ENCODE data around the gene MKKS. TPM values are rescaled to one million over a fixed set of nuclear protein-coding genes. Genes with fewer than 3 reads are reported as not detected.
"Not testable (repeated sequence)": the region's sequence is repeated elsewhere in the genome, so short reads cannot be mapped to it uniquely, and the experiment has no call there.

MKKS gene
- total and polyA plus RNA-seq, 7 experiments from 2014 or later = 4.5 to 38.6 (median 15.5) TPM

DNA sequence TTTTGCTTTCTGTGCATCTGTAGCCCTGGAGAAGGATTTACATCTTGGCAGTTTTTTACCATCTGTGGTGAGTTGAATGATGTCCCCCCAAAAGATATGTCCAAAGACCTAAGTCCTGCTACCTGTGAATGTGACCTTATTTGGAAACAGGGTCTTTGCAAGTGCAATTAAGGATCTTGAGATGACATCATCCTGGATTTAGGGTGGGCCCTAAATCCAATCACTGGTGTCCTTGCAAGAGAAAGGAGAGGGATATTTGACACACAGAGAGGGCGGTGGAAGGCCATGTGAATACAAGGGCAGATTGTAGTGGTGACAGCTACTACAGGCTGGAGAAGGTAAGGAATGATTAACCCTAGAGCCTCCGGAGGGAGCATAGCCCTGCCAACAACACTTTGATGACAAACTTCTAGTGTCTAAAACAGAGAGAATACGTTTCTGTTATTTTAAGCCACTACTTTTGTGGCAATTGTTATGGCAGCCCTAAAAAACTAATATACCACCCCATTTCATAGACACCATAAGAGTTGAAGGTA lies 35.1 kb downstream of the MKKS start:
- H3K4me1 ChIP-seq (ENCODE audit: control insufficient read depth in 2 of 2, insufficient read depth in 2 of 2, low read length in 2 of 2) = no peaks in the 10 kb centered on the region
- Mint-ChIP-seq H3K27ac (no peak overlapping the region), H3K9me3 (peaks cover 0 to 2% (median 0%) of the 10 kb centered on the region in 11 donors), H3K4me3 (no peak overlapping the region), H3K27me3 (no peaks in the 10 kb centered on the region), H3K36me3 (peaks cover 0 to 1% (median under 1%) of the 10 kb centered on the region in 5 donors), H3K4me1 (peaks cover 0 to 4% (median 0%) of the 10 kb centered on the region in 7 donors)
- ChIA-PET POLR2A (no interaction called here), CTCF (no interaction called here)
- no peaks in the 10 kb centered on the region for H3K36me3 ChIP-seq (ENCODE audit: control insufficient read depth in 2 of 3, insufficient read depth in 3 of 3, low read length in 3 of 3)
- DNase-seq = no peak
- intact Hi-C loops (cut with micrococcal nuclease) = no loop called here
- no peak overlapping the region for H3K4me3 ChIP-seq (ENCODE audit: low read length)
- no peak for ATAC-seq
- no peaks in the 10 kb centered on the region for H3K9me3 ChIP-seq (ENCODE audit: control insufficient read depth in 2 of 3, low read length in 3 of 3)
- H3K27me3 ChIP-seq (ENCODE audit: control insufficient read depth in 2 of 2, insufficient read depth in 2 of 2, low read length in 2 of 2) = no peaks in the 10 kb centered on the region
- H3K27ac ChIP-seq (ENCODE audit: low read depth, low read length) = no peak overlapping the region

DNA sequence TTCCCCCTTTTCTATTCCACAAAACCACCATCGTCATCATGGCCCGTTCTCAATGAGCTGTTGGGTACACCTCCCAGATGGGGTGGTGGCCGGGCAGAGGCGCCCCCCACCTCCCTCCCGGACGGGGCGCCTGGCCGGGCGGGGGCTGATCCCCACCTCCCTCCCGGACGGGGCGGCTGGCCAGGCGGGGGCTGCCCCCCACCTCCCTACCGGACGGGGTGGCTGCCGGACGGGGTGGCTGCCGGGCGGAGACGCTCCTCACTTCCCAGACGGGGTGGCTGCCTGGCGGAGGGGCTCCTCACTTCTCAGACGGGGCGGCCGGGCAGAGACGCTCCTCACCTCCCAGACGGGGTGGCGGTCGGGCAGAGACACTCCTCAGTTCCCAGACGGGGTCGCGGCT lies 39.3 kb downstream of the MKKS start:
- ATAC-seq; CTCF ChIA-PET; H3K4me3 ChIP-seq (ENCODE audit: low read length); H3K27me3 ChIP-seq (ENCODE audit: control insufficient read depth in 2 of 2, insufficient read depth in 2 of 2, low read length in 2 of 2); DNase-seq; H3K27ac ChIP-seq (ENCODE audit: low read depth, low read length); POLR2A ChIA-PET; H3K27me3 Mint-ChIP-seq; intact Hi-C loops (cut with micrococcal nuclease); H3K27ac Mint-ChIP-seq; H3K9me3 Mint-ChIP-seq; H3K4me1 ChIP-seq (ENCODE audit: control insufficient read depth in 2 of 2, insufficient read depth in 2 of 2, low read length in 2 of 2); H3K36me3 Mint-ChIP-seq; H3K9me3 ChIP-seq (ENCODE audit: control insufficient read depth in 2 of 3, low read length in 3 of 3); H3K36me3 ChIP-seq (ENCODE audit: control insufficient read depth in 2 of 3, insufficient read depth in 3 of 3, low read length in 3 of 3); H3K4me3 Mint-ChIP-seq; H3K4me1 Mint-ChIP-seq: not testable (repeated sequence)

DNA sequence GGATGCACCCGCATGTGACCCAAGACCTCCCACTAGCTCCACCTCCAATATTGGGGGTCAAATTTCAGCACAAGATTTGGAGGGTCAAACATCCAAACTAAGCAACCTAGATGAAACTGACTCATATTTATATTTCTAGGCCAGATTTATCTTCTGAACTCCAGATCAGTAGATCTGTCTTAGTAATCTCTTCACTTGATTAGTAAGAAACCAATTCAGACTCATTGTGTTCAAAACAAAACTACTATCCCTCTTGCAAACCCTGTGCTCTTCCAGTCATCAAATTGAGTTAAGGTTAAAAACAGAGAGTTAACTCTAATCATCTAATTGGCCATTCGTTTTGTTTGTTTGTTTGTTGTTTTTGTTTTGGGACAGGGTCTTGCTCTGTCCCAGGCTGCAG lies 43.3 kb downstream of the MKKS start:
- Histone ChIP-seq H3K4me1 (ENCODE audit: control insufficient read depth in 2 of 2, insufficient read depth in 2 of 2, low read length in 2 of 2) (no peaks in the 10 kb centered on the region), H3K27me3 (ENCODE audit: control insufficient read depth in 2 of 2, insufficient read depth in 2 of 2, low read length in 2 of 2) (no peaks in the 10 kb centered on the region), H3K4me3 (ENCODE audit: low read length) (no peak overlapping the region), H3K36me3 (ENCODE audit: control insufficient read depth in 2 of 3, insufficient read depth in 3 of 3, low read length in 3 of 3) (no peaks in the 10 kb centered on the region), H3K27ac (ENCODE audit: low read depth, low read length) (no peak overlapping the region), H3K9me3 (ENCODE audit: control insufficient read depth in 2 of 3, low read length in 3 of 3) (no peaks in the 10 kb centered on the region)
- DNase-seq = no peak
- Mint-ChIP-seq H3K4me1 (no peaks in the 10 kb centered on the region), H3K4me3 (no peak overlapping the region), H3K36me3 (peaks cover 0 to 4% (median 0%) of the 10 kb centered on the region in 5 donors), H3K9me3 (peaks cover 0 to 4% (median 0%) of the 10 kb centered on the region in 11 donors), H3K27me3 (peaks cover 0 to 7% (median 0%) of the 10 kb centered on the region in 5 donors), H3K27ac (no peak overlapping the region)
- ChIA-PET POLR2A (no interaction called here), CTCF (no interaction called here)
- intact Hi-C loops (cut with micrococcal nuclease) = no loop called here
- ATAC-seq = no peak

DNA sequence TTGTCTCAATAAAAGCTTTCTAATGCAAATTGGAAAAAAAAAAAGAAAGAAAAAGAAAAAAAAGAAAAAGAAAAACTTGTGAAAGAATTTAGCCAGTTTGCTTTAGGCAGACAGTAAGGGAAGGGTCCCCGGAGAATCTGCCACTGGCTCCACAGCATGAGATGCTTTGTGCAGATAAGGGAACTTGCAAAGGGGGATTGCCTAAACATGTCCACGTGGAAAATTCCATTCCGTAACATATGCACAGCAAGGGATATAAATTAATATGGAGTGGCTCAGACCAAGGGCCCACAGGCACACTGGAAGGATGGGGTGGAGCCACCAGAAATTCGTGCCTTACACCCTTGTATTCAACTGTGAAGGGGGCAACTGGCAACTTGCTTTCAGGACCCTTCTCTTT lies 45.4 kb downstream of the MKKS start:
- Mint-ChIP-seq H3K27ac (no peak overlapping the region), H3K9me3 (peaks cover 0 to 3% (median 0%) of the 10 kb centered on the region in 11 donors), H3K36me3 (peaks cover 0 to 4% (median 0%) of the 10 kb centered on the region in 5 donors), H3K4me3 (no peak overlapping the region), H3K27me3 (peaks cover 0 to 7% (median 0%) of the 10 kb centered on the region in 5 donors), H3K4me1 (no peaks in the 10 kb centered on the region)
- Histone ChIP-seq H3K4me1 (ENCODE audit: control insufficient read depth in 2 of 2, insufficient read depth in 2 of 2, low read length in 2 of 2) (no peaks in the 10 kb centered on the region), H3K9me3 (ENCODE audit: control insufficient read depth in 2 of 3, low read length in 3 of 3) (no peaks in the 10 kb centered on the region), H3K27me3 (ENCODE audit: control insufficient read depth in 2 of 2, insufficient read depth in 2 of 2, low read length in 2 of 2) (no peaks in the 10 kb centered on the region), H3K36me3 (ENCODE audit: control insufficient read depth in 2 of 3, insufficient read depth in 3 of 3, low read length in 3 of 3) (no peaks in the 10 kb centered on the region), H3K4me3 (ENCODE audit: low read length) (no peak overlapping the region), H3K27ac (ENCODE audit: low read depth, low read length) (no peak overlapping the region)
- ChIA-PET CTCF (interaction anchor here (0.7 kb wide), 1 partner anchor 12 kb away, joined by 3 read pairs; no protein-coding TSS in a partner anchor), POLR2A (no interaction called here)
- DNase-seq = no peak
- no peak for ATAC-seq
- intact Hi-C loops (cut with micrococcal nuclease) = no loop called here

DNA sequence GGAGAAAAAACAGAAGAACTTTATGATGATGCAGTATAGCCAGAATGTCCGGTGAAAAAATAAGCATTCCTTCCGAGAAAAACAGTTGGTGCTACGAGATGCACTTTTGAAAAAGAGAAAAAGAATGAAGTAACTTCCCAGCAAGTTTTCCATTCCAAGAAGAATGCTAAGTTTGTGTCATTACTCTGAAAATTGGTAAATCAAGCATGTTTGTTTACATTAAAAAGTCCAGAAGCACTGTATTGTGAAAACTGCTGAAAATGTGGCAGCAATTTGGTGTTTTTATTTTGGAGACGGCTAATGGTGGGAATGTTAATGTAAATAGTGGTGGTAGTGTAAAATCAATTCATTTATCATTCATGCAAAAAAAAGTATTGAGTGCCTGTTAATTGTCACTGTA lies 46.3 kb downstream of the MKKS start:
- Histone ChIP-seq H3K9me3 (ENCODE audit: control insufficient read depth in 2 of 3, low read length in 3 of 3) (no peaks in the 10 kb centered on the region), H3K27me3 (ENCODE audit: control insufficient read depth in 2 of 2, insufficient read depth in 2 of 2, low read length in 2 of 2) (no peaks in the 10 kb centered on the region), H3K36me3 (ENCODE audit: control insufficient read depth in 2 of 3, insufficient read depth in 3 of 3, low read length in 3 of 3) (no peaks in the 10 kb centered on the region), H3K4me3 (ENCODE audit: low read length) (no peak overlapping the region), H3K4me1 (ENCODE audit: control insufficient read depth in 2 of 2, insufficient read depth in 2 of 2, low read length in 2 of 2) (no peaks in the 10 kb centered on the region), H3K27ac (ENCODE audit: low read depth, low read length) (no peak overlapping the region)
- intact Hi-C loops (cut with micrococcal nuclease) = no loop called here
- H3K27me3 Mint-ChIP-seq = peaks cover 5 to 9% (median 7%) of the 10 kb centered on the region in 5 donors
- H3K27ac Mint-ChIP-seq = no peak overlapping the region
- peaks cover 0 to 3% (median 0%) of the 10 kb centered on the region in 11 donors for H3K9me3 Mint-ChIP-seq
- no peak overlapping the region for H3K4me3 Mint-ChIP-seq
- H3K4me1 Mint-ChIP-seq = no peaks in the 10 kb centered on the region
- H3K36me3 Mint-ChIP-seq = peaks cover 0 to 4% (median 0%) of the 10 kb centered on the region in 5 donors
- DNase-seq = no peak
- ChIA-PET POLR2A (no interaction called here), CTCF (no interaction called here)
- no peak for ATAC-seq

DNA sequence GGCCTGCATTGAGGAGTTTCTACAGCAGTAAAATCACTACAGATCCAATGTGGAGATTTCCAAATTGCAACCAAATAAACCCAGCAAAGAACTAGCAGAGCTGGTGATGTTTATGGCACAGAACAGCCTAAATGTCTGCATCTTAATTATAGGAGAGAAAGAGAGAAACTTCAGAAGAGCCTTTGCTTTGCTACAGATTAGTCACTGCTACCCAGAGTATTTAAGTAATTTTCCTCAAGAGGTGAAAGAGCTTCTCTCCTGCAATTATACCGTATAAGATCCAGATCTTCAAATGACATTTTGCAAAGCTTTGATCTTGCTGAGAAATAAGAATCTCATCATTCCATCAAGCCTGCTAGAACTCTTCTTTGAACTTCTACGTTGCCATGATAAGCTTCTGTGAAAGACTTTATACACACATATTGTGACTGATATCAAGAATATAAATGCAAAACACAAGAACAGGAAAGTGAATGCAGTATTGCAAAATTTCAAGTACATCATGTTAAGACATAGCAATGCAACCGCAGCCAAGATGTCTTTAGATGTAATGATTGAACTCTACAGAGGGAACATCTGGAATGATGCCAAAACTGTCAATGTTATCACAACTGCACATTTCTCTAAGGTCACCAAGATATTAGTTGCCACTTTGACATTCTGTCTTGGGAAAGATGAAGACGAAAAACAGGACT lies 48.0 kb downstream of the MKKS start:
- Mint-ChIP-seq H3K4me1 (no peaks in the 10 kb centered on the region), H3K4me3 (no peak overlapping the region), H3K9me3 (peaks cover 0 to 3% (median 0%) of the 10 kb centered on the region in 11 donors), H3K27me3 (peaks cover 5 to 9% (median 7%) of the 10 kb centered on the region in 5 donors), H3K36me3 (no peaks in the 10 kb centered on the region), H3K27ac (no peak overlapping the region)
- Histone ChIP-seq H3K4me3 (ENCODE audit: low read length) (no peak overlapping the region), H3K27ac (ENCODE audit: low read depth, low read length) (no peak overlapping the region), H3K36me3 (ENCODE audit: control insufficient read depth in 2 of 3, insufficient read depth in 3 of 3, low read length in 3 of 3) (no peaks in the 10 kb centered on the region), H3K4me1 (ENCODE audit: control insufficient read depth in 2 of 2, insufficient read depth in 2 of 2, low read length in 2 of 2) (no peaks in the 10 kb centered on the region), H3K9me3 (ENCODE audit: control insufficient read depth in 2 of 3, low read length in 3 of 3) (no peaks in the 10 kb centered on the region), H3K27me3 (ENCODE audit: control insufficient read depth in 2 of 2, insufficient read depth in 2 of 2, low read length in 2 of 2) (no peaks in the 10 kb centered on the region)
- intact Hi-C loops (cut with micrococcal nuclease) = no loop called here
- DNase-seq = no peak
- POLR2A ChIA-PET = no interaction called here
- CTCF ChIA-PET = no interaction called here
- ATAC-seq = no peak

DNA sequence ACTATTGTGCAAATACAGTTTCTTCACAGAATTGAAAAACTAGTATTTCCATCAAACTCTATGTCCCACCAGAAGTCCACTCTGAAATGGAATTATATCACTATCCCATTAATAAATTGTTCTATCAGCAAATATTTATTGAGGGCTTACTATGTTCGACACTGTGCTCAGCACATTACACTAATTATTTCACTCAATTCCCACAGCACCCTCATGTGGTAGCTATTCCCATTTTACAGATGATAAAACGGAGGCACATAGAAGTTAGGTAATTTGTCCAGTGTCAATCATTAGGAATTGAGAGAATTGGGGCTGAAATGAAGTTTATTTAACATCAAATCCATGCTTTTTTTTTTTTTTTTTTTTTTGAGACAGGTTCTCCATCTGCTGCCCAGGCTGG lies 52.5 kb downstream of the MKKS start:
- no peak for DNase-seq
- H3K27ac Mint-ChIP-seq = no peak overlapping the region

More for the DNA sequence above, 52.5 kb downstream of the MKKS start:
- H3K4me1 Mint-ChIP-seq = no peaks in the 10 kb centered on the region
- POLR2A ChIA-PET = no interaction called here
- peaks cover 0 to 7% (median 2%) of the 10 kb centered on the region in 11 donors for H3K9me3 Mint-ChIP-seq
- ATAC-seq = no peak
- Histone ChIP-seq H3K9me3 (ENCODE audit: control insufficient read depth in 2 of 3, low read length in 3 of 3) (peaks cover 0 to 1% (median 0%) of the 10 kb centered on the region in 3 experiments), H3K27ac (ENCODE audit: low read depth, low read length) (no peak overlapping the region), H3K27me3 (ENCODE audit: control insufficient read depth in 2 of 2, insufficient read depth in 2 of 2, low read length in 2 of 2) (no peaks in the 10 kb centered on the region), H3K4me3 (ENCODE audit: low read length) (no peak overlapping the region), H3K36me3 (ENCODE audit: control insufficient read depth in 2 of 3, insufficient read depth in 3 of 3, low read length in 3 of 3) (no peaks in the 10 kb centered on the region), H3K4me1 (ENCODE audit: control insufficient read depth in 2 of 2, insufficient read depth in 2 of 2, low read length in 2 of 2) (no peaks in the 10 kb centered on the region)
- intact Hi-C loops (cut with micrococcal nuclease) = no loop called here
- CTCF ChIA-PET = no interaction called here
- peaks cover 0 to 2% (median 0%) of the 10 kb centered on the region in 5 donors for H3K36me3 Mint-ChIP-seq
- H3K27me3 Mint-ChIP-seq = peaks cover 14 to 29% (median 17%) of the 10 kb centered on the region in 5 donors
- H3K4me3 Mint-ChIP-seq = no peak overlapping the region

Measured in naive thymus-derived CD4-positive, alpha-beta T cell (primary cell).